PC-3 (cell line): ENCODE data around the gene TTLL10. TPM values are rescaled to one million over a fixed set of nuclear protein-coding genes. Genes with fewer than 3 reads are reported as not detected.

Source experiments
- ATAC-seq: fragments of 200-7000 bp; cut with Tn5 transposase; 2 replicates; pipeline ENCODE4 v1.9.1; 2020; ENCODE audit warnings: mild to moderate bottlenecking, moderate library complexity
- BruUV-seq: library from RNA; stranded (reverse); fragments of 400-500 nt; replicated peaks from 2 replicates; lab custom pipeline; 2021; lab: Mats Ljungman, UMichigan
- CTCF ChIA-PET: fragments of 300-600 bp; sonication (Branson Sonifier 250); formaldehyde crosslinking; loops from one replicate; lab custom pipeline; 2022; ENCODE audit warnings: antibody characterized with exemption; lab: Charles Lee
- POLR2A ChIA-PET: fragments of 300-600 bp; sonication (Branson Sonifier 250); formaldehyde crosslinking; loops from one replicate; lab custom pipeline; 2022; ENCODE audit warnings: antibody characterized with exemption; ENCODE audit not compliant: unreplicated experiment; lab: Charles Lee
- DNase-seq: peaks from one replicate; pipeline ENCODE4 v3.0.0-alpha.2; 2015
- H2AFZ ChIP-seq: fragments of 300-600 bp; sonication (generic); 2 replicates; pipeline ENCODE4 v1.6.0; 2016; ENCODE audit warnings: antibody characterized with exemption, low read length
- H3F3A ChIP-seq: fragments of 300-600 bp; sonication (generic); one replicate; pipeline ENCODE4 v1.6.0; 2017; ENCODE audit warnings: antibody characterized with exemption, low read length, control low read depth, mild to moderate bottlenecking; ENCODE audit not compliant: unreplicated experiment
- H3K27ac ChIP-seq: fragments of 300-600 bp; sonication (generic); 2 replicates; pipeline ENCODE4 v1.5.1; 2016; ENCODE audit warnings: mild to moderate bottlenecking, low read length
- H3K27me3 ChIP-seq: fragments of 300-600 bp; sonication (generic); 2 replicates; pipeline ENCODE4 v1.6.1; 2016; ENCODE audit warnings: low read length, mixed read lengths
- H3K36me3 ChIP-seq: fragments of 300-600 bp; sonication (generic); 2 replicates; pipeline ENCODE4 v1.6.1; 2016; ENCODE audit warnings: low read depth, mixed run types, low read length, mixed read lengths
- H3K4me1 ChIP-seq: fragments of 300-600 bp; sonication (generic); 2 replicates; pipeline ENCODE4 v1.5.1; 2016; ENCODE audit warnings: low read length; ENCODE audit not compliant: insufficient read depth
- H3K4me2 ChIP-seq: fragments of 300-600 bp; sonication (generic); 2 replicates; pipeline ENCODE4 v1.6.0; 2016; ENCODE audit warnings: low read length
- H3K4me3 ChIP-seq: fragments of 300-600 bp; sonication (generic); 2 replicates; pipeline ENCODE4 v1.5.1; 2016; ENCODE audit warnings: mild to moderate bottlenecking, low read length, mixed read lengths
- H3K79me2 ChIP-seq: fragments of 300-600 bp; sonication (generic); 2 replicates; pipeline ENCODE4 v1.6.1; 2017; ENCODE audit warnings: low read length, mixed read lengths
- H3K9ac ChIP-seq: fragments of 300-600 bp; sonication (generic); 2 replicates; pipeline ENCODE4 v1.6.0; 2016; ENCODE audit warnings: mild to moderate bottlenecking, low read length
- H3K9me2 ChIP-seq: fragments of 300-600 bp; sonication (generic); replicated peaks from 2 replicates; pipeline ENCODE4 v1.6.1; 2016; ENCODE audit warnings: mixed run types, low read length, mixed read lengths
- H3K9me3 ChIP-seq: fragments of 300-600 bp; sonication (generic); 2 replicates; pipeline ENCODE4 v1.6.1; 2016; ENCODE audit warnings: low read length, mixed read lengths
- H4K20me1 ChIP-seq: fragments of 300-600 bp; sonication (generic); 2 replicates; pipeline ENCODE4 v1.6.1; 2016; ENCODE audit warnings: low read length, mixed read lengths
- EZH2 ChIP-seq: fragments of 300-600 bp; sonication (generic); IDR thresholded peaks from one replicate; pipeline ENCODE4 v1.6.1; 2017; ENCODE audit warnings: antibody characterized with exemption, mild to moderate bottlenecking, low read length; ENCODE audit not compliant: unreplicated experiment
- EZH2phosphoT487 ChIP-seq: fragments of 300-600 bp; sonication (generic); IDR thresholded peaks from 2 replicates; pipeline ENCODE4 v1.6.1; 2018; ENCODE audit warnings: mild to moderate bottlenecking, antibody characterized with exemption, low read length, borderline replicate concordance
- intact Hi-C: fragments of 100-400 bp; cut with micrococcal nuclease; formaldehyde crosslinking; loops from 2 replicates; pipeline ENCODE4 v1.9.0; 2023
- total RNA-seq: library from RNA; depleted of rRNA; stranded (reverse); fragments of >200 nt; gene quantifications from 2 replicates; pipeline ENCODE4 v1.2.3, GENCODE V29; 2014
- TF ChIP-seq, protein P1 (sequence below): fragments of 300-600 bp; sonication (generic); conservative IDR thresholded peaks from 2 replicates; pipeline ENCODE4 v1.5.1; 2017; ENCODE audit warnings: antibody characterized with exemption, low read depth, mild to moderate bottlenecking, low read length

Gene TTLL10
- total RNA-seq, 1 experiment from 2014 or later, result 0.36 TPM

DNA sequence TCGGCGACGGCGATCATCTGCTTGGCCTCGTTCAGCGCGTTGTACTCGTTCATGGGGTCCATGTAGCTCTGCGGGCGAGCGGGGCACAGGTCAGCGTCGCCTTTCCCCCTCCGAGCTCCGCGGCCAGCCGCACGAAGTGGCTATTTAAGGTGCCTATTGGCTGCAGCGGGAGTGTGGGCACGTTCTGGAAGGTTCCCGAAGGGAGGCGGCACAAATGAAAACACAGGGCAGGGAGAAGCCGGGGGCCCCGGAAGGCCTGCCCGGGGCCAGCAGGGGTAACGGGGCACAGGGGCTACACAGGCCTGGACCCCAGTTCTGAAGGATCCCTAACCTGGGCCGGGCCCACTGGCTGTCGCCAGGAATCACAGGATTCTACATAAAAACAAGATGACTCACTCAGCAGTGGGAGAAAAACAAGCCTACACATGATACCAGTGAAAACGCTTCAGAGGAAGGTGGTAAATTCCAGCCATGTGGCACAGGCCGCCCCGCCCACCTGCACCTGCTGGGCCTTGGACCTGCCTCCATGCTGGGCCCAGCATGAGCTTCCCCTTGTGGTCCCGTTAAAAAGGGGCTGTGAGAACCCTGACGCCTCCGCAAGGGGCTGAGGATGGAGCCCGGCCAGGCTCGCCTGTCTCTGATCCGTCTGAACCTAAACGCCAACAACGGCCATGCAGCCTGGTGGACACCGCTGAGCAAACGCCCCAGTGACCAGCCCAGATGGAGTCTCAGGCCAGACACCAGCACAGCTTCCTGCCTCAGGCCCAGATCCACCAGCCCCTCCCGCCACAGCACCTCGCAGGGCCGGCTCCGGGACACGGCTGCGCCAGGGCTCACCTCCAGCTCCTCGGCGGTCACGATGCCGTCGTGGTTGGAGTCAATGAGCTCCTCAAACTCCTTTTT, 44.2 kb downstream of the TTLL10 start:
- BruUV-seq, result no TSS peak
- no peak overlapping the region for H3K4me2 ChIP-seq
- ChIA-PET CTCF (interaction anchor here (0.5 kb wide), 1 partner anchor 74 kb away, joined by 3 read pairs; no protein-coding TSS in a partner anchor), POLR2A (interaction anchor here (0.6 kb wide), 2 partner anchors 114 to 161 kb away, joined by 4 to 7 read pairs; no protein-coding TSS in a partner anchor)
- no peak overlapping the region for H3K4me3 ChIP-seq
- no peaks in the 10 kb centered on the region for H3F3A ChIP-seq
- H3K27me3 ChIP-seq, result no peaks in the 10 kb centered on the region
- no peaks in the 10 kb centered on the region for H3K4me1 ChIP-seq
- H4K20me1 ChIP-seq, result no peaks in the 10 kb centered on the region
- peaks cover 37% of the 10 kb centered on the region; the same call in 1 of the 2 replicates for H3K36me3 ChIP-seq
- DNase-seq (peak; percentile 53), ATAC-seq (peak; percentile 65)
- no peaks in the 10 kb centered on the region for H3K79me2 ChIP-seq
- H3K9me3 ChIP-seq, result no peaks in the 10 kb centered on the region
- no peak overlapping the region for H3K9ac ChIP-seq
- TF ChIP-seq EZH2phosphoT487, result no peak
- TF ChIP-seq EZH2, result no peak
- TF ChIP-seq, protein P1, sequence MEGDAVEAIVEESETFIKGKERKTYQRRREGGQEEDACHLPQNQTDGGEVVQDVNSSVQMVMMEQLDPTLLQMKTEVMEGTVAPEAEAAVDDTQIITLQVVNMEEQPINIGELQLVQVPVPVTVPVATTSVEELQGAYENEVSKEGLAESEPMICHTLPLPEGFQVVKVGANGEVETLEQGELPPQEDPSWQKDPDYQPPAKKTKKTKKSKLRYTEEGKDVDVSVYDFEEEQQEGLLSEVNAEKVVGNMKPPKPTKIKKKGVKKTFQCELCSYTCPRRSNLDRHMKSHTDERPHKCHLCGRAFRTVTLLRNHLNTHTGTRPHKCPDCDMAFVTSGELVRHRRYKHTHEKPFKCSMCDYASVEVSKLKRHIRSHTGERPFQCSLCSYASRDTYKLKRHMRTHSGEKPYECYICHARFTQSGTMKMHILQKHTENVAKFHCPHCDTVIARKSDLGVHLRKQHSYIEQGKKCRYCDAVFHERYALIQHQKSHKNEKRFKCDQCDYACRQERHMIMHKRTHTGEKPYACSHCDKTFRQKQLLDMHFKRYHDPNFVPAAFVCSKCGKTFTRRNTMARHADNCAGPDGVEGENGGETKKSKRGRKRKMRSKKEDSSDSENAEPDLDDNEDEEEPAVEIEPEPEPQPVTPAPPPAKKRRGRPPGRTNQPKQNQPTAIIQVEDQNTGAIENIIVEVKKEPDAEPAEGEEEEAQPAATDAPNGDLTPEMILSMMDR, result no peak
- no peak overlapping the region for H3K27ac ChIP-seq
- intact Hi-C loops, result no loop called here
- no peaks in the 10 kb centered on the region for H3K9me2 ChIP-seq
- no peak overlapping the region for H2AFZ ChIP-seq

DNA sequence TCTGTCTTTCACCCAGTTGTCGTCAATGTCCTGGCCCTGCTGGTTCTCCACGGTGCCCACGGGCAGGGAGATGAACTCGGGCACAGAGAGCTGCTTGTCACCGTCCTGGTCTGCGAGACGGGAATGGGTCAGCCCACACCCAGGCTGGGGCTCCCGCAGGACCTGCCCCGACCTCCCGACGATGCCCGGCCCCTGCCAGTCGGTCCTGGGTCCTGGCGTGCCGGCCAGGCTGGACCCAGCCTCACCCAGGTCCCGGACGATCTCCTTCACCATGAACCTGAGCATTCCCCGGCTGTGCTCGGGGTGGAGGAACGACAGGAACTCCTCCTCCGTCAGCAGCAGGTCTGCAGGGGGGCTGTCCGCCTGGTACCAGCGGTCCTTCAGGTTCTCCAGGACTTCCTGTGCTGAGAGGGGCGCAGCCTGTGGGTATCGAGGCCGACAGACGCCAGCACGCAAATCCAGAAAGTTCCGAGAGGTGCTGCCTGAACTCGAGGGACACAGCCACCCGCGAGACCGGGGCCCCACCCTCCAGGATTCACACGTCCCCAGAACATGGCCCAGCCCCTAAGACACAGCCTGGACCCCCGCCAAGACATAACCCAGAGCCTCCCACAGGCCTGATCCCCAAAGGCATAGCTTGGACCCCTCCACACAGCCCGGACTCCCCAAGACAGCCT, 45.0 kb downstream of the TTLL10 start:
- H4K20me1 ChIP-seq, result no peaks in the 10 kb centered on the region
- DNase-seq (no peak), ATAC-seq (no peak)
- H3K4me1 ChIP-seq, result no peaks in the 10 kb centered on the region
- H3K36me3 ChIP-seq, result peaks cover 43% of the 10 kb centered on the region; the same call in 1 of the 2 replicates
- no peaks in the 10 kb centered on the region for H3K27me3 ChIP-seq
- H3K79me2 ChIP-seq, result no peaks in the 10 kb centered on the region
- H3K9me2 ChIP-seq, result no peaks in the 10 kb centered on the region
- no peak overlapping the region for H3K4me2 ChIP-seq
- no peaks in the 10 kb centered on the region for H3F3A ChIP-seq
- H3K9ac ChIP-seq, result no peak overlapping the region
- H3K4me3 ChIP-seq, result no peak overlapping the region
- no peaks in the 10 kb centered on the region for H3K9me3 ChIP-seq
- no peak overlapping the region for H2AFZ ChIP-seq
- CTCF ChIA-PET, result no interaction called here
- POLR2A ChIA-PET, result interaction anchor here (0.6 kb wide), 2 partner anchors 113 to 160 kb away, joined by 4 to 7 read pairs; no protein-coding TSS in a partner anchor
- BruUV-seq, result no TSS peak
- H3K27ac ChIP-seq, result no peak overlapping the region
- intact Hi-C loops, result no loop called here
- TF ChIP-seq, protein P1, result no peak
- TF ChIP-seq EZH2phosphoT487, result no peak
